GM18868 (cell line): ENCODE data around the gene CSRP2.

Experiments used
- ATAC-seq: cut with Tn5 transposase; IDR thresholded peaks from one replicate; pipeline ENCODE4 v1.9.1; 2021; ENCODE audit warnings: mild to moderate bottlenecking, moderate library complexity; ENCODE audit not compliant: unreplicated experiment

The CSRP2 gene

DNA sequence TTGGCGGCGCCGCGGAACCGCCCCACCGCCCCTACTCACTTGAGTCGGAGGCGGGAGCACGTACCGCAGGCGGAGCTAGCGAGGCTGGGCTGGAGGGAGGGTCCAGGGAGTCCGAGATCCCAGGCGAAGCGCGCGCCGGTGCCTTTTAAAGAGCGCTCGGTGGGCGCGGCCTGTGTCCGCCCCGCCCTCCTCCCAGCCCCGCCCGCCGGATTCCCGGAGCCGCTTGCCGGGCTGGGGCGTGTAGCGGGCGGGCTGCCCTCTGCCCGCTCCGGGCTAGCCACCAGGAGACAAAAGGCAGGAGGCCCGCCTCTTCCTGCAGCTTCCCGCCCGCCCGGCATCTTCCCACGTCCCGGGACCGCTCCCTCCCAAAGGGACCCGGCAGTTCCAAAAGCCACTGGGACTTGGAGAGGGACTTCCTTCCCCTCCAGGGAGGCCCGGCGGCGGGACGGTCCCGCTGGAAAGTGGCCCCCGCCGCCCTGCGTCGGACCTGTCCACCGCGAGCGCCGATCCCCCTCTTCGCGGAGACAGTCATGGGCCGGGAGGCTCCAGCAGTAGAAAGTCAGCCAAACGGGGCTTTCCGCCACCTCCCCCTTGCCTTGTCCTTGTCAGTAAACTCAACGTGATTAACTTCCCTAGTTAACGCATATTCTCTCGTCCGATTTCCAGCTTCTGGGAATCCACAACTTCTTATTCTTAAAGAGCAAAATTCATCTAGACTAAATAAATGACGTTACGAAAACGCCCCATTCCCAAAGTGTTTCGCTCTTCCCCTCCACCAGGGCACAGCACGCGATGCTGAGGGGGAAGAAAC is at the start of gene CSRP2:
Gene CSRP2, minus strand, starts transcription at position 121 of the 811 bp plus-strand sequence. CDS start 12,759 bp downstream, outside the sequence.
- ATAC-seq: peak; percentile 91

DNA sequence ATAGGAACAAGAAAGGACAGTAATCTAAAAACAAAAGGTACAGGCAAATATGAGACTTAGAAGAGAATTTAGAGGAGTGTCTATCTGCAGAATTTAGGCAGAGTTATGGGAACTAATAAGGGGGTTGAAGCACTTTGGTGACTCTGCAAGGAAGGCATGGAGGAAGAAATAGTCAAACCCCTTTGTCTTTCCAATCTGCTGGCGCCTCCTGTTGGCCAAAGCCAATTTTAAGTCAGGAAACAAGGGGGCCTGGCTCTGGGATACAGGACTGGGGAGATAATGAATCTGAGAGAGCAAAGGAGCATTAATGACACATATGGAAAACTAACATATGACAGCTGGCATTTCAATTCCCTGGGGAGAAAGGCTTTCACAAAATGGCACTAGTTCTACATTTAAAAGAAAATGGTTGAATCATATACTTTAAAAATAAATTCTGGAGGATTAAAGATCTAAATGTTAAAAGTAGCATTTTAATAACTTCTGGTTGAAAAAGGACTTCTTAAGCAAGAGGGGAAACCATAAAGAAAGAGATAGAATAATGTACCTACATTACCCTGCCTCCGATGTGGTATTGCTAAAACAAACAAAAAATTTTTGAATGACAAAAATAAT is 48.5 kb upstream of the CSRP2 start:
- ATAC-seq: peak; percentile 48

DNA sequence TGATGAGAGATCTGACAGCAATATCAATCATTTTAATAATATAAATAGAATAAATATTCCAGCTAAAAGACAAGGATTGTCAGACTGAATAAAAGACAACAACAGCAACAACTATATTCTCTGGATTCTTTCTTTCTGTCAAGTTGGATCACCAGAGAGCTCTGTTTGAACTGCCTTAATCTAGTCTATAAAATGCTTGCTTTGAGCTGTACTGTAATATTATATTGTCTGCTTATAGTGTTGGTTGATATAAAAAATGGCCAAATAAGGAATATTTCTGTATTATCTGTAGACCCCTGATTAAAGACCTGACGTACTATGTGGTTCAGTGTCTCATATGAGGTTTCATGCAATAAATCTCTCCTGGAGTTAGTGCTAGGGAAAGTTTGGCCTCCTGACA is 46.3 kb upstream of the CSRP2 start:
- no peak for ATAC-seq

DNA sequence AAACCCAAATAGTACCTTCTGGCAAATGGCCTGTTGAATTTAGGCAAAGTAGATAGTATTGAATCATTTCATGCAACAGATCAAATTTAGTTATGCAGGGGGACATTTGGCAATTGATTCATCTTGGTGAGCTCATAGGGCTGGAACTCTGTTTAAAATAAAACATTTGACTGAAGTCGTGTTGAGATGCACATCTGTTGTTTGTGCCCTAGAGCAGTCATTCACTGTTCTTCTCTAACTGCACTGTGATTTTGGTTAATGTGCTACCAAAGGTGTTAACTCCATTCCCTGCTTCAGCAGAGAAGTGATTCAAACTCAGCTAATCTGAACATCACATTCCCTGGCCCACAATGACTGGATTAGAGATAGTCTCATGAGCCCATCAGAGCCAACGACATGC is 44.0 kb upstream of the CSRP2 start:
- ATAC-seq: no peak

DNA sequence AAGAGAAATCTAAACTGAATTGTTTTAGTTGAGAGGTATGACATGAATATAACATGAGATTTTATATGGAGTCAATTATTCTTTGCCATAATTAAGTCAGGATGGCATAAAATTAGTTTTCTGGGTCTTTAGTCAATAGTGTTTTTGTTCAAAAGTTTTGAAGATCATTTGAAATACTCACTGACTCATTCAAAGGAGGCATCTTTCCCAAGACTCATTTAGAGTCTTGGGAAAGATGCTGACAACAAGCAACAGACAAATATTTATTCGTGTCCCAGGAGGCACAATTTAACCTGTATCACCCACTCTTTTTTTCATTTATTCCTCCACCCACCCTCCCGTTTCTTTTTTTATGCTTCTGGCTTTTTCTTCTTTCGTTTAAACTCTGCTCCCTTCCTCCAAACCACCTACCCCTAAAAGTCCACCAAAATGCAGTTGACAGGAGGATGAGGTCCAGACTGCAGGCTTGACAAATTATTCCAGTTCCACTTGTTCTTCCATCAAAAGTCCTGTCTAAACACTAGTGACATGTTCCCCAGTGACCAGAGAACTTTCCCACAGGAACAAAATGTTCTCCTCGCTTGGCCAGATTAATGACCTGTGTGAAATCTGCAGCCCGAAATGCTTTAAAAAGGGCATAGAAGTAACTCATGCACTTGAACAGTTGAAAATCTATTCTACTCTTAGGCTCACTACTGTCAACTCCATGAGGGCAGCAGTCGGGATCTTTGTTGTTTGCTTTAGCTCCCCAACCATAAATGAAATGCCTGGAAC is 43.3 kb upstream of the CSRP2 start:
- no peak for ATAC-seq

DNA sequence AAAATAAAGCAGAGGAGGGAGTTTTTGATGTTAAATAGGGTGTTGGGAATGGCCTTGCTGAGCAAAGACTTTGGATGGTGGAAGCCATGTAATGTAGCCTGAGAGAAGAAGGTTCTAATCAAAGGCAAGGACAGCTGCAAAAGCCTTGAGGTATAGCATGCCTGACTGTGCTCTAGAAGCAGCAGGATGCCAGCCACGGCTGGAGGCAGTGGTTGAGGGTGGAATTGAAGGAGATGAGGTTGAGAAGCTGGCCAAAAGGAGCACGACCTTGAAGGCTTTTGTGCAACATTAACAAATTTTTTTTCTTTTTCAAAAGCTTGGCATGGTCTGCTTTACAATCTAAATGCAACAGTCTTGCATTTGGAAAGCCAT is 42.3 kb upstream of the CSRP2 start:
- no peak for ATAC-seq

DNA sequence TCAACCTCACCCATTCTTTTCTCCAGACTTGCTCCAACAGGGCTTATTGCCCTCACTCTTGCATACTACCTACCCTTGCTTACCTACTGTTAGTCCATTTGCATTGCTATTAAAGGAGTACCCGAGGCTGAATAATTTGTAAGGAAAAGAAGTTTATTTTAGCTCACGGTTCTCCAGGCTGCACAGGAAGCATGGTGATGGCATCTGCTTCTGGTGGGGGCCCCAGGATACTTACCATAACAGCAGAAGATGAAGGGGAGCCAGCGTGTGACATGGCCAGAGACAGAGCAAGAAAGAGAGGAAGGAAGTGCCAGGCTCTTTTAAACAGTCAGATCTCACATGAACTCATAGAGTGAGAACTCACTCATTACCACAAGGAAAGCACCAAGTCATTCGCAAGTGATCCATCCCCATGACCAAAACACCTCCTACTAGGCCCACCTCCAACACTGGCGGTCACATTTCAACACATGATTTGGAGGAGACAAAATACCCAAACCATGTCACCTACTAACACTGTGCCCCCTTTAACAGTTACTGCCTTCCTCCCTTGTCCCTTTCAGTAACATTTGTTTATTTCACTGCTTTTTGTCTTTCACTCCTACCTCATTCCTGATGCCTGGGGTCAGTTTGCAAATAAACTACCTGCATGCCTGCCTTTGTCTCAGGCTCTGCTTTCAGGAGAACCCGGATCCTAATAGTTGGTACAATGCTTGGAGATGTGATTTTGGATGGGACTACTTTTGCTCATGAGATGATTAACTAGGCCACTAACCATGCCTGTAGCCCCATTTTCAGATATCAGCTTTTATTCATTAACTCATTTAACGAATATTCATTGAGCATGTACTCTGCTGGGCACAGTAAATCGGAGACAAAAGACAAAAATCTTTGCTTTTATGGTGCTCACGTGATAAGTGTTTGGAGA is 41.6 kb upstream of the CSRP2 start:
- peak; percentile 88 for ATAC-seq

DNA sequence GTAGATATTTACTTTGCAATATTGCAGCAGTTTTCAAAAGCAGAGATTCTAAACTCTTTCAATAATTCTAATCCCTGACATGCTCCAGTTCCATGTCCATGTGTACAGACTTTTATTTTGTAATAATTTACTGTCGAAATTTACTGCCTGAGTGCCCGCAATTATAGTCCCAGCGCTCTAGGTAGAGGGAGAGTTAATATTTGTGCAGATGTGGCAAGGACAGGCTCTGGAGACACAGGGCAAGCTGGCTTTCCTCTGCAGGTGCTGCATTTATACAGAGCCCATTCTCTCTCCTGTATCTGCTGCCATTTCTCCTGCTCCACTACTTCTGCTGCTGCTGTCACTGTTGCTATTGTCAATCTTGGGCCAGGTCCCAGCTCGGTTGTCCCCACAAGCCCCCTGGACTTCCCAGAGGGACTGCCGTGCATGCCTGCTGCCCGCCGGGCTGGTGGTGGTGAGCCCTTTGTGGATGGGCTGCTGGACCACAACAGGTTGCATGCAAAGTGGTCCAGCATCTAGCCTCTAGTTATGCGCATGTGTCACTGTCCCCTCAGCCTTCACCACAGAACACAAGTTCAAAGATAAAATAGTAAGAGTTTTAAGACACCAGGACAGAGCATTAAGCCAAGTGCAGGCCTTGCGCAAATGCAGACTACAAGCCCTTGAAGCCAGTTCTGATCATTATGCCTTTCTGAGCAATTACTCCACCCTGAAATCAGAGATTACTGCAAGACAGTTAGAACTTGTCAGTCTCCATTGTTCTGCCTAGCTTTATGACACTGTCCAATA is 40.8 kb upstream of the CSRP2 start:
- ATAC-seq: no peak

DNA sequence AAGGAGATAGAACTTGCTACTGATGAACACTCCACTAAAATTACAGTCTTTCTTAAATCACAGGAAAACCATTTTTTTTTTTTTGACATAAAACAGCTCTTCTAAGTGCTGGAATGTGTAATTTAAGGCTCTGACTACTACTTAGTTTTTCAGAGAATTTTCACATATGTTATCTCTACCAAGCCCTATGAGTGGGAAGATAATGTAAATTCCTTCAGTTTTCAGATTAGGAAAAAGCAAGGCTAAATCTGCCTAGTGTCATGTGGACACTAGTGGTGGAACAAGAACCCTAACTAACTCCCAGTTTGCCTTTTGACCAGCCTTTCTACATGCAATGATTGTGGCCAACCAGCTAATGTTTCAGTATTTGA is 37.3 kb upstream of the CSRP2 start:
- no peak for ATAC-seq

DNA sequence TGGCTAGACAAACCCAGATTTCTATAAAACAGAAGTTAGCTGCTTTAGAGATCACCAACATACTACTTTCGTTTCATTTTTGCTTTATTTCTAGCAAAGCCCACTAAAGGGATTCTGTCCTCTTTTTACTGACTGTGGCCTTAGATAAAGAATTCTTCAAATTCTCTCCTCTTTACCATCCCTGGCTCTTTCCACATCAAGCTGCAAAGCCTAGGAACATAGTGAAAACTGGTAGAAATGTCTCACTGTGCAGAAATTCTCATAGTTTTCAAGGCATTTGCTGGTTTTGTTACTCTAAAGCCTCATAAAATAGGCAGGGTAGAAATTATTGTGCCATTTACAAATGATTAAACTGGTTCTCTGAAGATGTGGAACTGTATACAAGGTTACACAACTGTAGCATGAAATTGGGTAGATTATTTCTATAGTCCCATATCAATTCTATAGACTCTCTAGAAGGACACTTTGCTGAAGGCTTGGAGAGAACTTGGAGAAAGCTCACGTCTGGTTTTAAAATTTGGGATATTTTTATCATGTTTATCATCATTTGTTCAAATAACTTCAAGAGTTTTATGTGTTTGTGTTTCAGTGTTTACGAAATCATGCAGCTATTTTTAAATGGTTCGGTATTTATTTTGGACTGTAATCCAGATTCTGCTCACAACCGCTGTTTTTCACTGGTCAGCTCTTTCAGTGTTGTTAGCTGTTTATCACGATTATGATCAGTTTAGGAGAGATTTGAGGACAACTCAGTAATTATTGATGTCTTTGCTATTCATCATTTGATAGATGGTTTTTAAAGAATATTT is 36.7 kb upstream of the CSRP2 start:
- ATAC-seq: no peak

DNA sequence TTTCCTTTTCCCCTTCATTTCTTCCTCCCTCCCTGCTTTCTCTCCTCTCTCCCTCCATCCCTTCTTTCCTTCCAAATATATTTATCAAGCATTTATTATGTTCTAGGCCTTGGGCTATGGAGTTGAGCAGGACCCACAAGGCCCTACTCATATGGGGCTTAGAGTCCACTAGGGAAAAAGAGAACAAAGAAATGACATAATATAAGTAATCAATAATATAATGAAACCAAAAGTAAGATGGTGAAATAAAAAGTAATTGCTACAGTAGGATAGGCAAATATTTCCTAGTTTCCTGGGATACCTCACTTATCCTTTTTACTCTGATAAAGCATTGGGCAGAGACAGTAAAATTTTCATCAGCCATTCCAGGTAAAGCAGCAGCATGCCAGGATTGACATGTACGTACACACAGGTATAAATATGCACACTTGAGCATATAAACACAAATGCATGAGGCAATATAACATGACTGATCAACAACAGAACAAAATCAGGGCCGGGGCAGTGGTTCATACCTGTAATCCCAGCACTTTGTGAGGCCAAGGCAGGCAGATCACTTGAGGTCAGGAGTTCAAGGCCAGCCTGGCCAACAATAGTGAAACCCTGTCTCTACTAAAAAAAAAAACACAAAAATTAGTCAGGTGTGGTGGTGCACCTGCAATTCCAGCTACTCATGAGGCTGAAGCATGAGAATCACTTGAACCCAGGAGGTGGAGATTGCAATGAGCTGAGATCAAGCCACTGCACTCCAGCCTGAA is 35.5 kb upstream of the CSRP2 start:
- no peak for ATAC-seq

DNA sequence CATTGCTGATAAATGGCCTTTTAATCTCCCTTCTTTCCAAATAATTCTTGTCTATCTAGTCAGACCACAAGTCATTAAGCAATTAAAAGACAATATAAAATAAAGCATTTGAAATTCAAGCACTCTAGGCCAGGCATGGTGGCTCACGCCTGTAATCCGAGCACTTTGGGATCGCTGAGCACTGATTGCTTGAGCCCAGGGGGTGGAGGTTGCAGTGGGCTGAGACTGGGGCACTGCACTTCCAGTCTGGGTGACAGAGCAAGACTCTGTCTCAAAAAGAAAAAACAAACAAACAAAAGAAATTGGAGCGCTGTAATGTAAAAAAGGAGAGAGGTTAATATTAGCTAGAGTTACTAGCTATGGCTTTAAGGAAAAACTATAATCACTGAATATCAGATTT is 30.5 kb upstream of the CSRP2 start:
- ATAC-seq: no peak

DNA sequence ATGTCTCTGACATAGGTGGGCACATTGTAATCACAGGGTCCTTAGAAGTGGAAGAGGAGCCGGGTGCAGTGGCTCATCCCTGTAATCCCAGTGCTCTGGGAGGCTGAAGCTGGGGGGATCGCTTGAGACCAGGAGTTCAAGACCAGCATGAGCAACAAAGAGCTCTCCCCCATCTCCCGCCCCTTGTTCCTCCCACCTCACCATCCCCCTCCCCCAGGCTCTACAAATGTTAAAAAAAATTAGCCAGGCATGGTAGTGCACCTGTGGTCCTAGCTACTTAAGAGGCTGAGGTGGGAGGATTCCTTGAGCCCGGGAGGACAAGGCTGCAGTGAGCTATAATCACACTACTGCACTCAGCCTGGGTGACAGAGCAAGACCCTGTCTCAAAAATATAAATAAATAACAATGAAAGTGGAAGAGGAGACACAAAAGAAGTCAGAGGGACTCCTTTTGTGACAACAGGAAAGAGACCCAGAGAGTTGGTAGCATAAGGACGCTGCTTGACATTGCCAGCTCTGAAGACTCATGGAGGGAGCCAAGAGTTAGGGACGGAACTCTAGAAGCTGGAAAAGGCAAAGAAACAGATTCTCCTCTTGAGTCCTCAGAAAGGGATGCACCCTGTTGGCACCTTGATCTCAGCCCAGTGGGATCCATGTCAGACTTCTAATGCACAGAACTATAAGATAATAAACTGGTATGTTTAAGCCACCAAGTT is 29.6 kb upstream of the CSRP2 start:
- ATAC-seq: no peak

DNA sequence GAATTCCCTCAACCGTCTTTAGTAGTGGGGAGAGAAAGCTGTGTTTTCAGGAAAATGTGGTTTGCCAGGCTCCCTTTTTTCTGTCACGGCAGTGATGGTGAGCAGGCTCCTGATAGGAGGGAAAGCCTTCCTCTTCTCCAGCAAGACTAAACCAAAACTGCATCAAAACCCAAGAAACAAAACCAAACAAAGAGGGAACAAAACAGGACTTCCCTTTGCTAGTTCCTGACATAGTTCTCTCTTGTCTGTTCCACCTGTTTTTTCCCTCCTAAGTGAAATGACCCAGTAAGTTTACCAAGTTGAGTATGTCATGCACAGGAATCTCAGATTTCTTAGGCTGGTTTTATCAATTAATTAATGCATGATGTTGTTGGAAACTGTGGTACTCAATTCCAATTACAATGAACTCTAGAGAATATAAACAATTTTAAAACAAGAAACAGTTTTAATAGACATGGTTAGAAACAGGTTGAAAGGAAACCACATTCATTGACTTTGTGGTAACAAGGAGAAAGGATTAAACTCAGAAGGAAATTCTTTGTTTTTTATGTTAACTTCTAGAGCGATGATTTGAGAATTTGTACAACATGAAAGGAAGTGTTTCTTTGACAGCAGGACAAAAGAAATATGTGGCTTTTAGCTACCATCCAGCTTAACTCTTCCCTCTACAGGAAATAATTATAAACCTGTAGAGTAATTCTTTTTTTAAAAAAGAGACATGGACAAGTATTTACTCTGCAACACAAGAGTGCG is 23.0 kb upstream of the CSRP2 start:
- no peak for ATAC-seq

DNA sequence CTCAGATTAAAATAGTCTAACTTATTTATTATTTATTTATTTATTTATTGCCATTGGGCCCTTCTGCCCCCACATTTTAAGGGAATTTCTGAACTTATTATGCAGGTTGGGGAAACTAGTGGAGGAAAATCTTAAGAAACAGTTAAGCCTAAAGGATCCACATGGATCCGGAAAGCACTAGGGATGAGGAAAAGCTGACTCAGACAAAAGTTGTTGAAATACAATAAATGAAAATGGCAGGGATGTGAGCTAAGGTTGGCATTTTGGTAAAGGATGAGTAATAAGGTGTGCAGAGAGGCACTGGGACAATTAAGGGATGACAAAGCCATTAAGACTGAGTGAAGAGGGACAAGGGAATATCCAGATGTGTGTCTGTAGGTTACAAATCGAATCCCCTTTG is 20.7 kb upstream of the CSRP2 start:
- no peak for ATAC-seq

DNA sequence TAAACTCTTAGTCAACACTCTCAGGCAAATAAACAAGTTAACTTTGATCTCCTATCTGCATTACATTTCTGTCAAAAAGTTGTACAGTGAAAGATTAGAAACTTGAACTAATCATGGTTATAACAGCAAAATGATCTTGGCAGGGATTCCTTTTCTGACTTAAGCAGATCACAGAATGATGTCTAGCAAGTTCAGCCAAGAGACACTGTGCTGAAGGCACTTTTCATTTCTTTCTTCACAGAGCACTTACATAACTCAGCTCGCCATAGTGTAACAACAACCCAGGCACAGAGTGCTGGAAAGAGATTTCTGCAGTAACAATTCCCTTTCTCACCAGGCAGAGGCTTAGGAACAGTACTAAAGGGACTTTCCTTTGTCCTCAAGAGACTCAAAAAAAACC is 19.6 kb upstream of the CSRP2 start:
- no peak for ATAC-seq

DNA sequence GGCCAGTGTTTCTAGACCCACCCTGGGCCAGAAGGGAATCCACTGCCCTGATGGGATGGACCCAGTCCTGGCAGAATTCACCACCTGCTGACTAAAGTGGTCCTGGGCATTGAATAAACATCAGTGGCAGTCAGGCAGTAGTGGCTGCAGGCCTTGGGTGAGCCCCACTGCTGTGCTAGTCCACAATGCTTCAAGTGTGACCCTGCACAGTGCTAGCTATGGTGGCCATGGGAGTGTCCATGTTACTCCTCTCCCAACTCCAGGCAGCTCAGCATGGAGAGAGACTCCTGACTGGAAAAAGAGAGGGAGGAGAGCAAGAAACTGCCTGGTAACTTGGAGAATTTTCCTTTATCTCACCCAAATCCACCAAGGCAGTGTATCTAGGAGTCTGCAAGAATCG is 17.5 kb upstream of the CSRP2 start:
- no peak for ATAC-seq
